Stimulated activated CD4-positive, alpha-beta T cell treated with anti-CD3 and anti-CD28 coated beads, Interleukin-4, amount 100 ng/mL, for 48 hours (primary cell): ENCODE results near the gene PLAU.
A peak's percentile ranks its signal among the peaks of the same experiment; 100 is the strongest.
"Not testable (repeated sequence)": the region's sequence is repeated elsewhere in the genome, so short reads cannot be mapped to it uniquely, and the experiment has no call there.

Source experiments
- DNase-seq, 2 donors: peaks; one replicate each; pipeline ENCODE4 v3.0.0-alpha.2; 2020; ENCODE audit warnings: low read depth in 2 of 2

The PLAU gene

DNA sequence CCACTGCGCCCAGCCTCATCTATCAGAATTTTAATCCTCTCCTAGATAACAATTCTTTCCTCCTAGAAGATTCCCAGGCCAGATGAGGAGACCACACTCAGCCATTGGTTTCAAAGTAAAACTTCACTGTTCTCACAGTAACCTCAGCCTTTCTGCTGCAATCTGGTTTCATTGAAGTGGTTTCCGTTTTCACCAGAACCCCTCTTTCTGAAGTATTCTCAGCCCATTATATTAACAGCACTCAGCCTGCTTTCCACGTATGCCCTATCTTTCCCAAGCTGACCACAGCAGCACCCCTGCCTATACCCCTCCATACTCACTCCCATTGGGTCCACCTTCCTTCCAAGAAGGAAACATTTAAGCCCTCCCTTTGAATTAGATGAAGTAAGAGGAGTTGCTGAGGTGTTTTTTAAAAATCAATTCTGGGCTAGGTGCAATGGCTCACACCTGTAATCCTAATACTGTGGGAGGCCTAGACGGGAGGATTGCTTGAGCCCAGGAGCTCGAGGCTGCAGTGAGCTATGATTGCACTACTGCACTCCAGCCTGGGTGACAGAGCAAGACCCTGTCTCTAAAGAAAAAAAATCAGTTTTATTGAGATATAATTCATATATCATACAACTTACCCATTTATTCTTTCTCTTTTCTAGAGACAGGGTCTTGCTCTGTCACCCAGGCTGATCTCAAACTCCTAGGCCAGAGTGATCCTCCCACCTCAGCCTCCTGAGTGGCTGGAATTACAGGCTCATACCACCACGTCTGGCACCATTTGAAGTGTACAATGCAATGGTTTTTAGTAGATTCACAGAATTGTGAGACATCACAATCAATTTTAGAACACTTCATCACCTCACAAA lies 11.3 kb downstream of the PLAU start:
- no peak for DNase-seq

DNA sequence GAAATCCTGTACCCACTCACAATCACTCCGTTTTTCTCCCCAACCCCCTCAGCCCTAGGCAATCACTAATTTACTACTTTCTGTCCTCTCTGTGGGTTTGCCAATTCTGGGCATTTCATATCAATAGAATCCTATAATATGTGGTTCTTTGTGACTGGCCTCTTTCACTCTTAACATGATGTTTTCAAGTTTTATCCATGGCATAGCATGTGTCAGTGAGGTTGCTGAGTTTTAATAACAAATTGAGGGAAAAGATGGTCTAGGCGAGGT lies 11.9 kb downstream of the PLAU start:
- no peak for DNase-seq

DNA sequence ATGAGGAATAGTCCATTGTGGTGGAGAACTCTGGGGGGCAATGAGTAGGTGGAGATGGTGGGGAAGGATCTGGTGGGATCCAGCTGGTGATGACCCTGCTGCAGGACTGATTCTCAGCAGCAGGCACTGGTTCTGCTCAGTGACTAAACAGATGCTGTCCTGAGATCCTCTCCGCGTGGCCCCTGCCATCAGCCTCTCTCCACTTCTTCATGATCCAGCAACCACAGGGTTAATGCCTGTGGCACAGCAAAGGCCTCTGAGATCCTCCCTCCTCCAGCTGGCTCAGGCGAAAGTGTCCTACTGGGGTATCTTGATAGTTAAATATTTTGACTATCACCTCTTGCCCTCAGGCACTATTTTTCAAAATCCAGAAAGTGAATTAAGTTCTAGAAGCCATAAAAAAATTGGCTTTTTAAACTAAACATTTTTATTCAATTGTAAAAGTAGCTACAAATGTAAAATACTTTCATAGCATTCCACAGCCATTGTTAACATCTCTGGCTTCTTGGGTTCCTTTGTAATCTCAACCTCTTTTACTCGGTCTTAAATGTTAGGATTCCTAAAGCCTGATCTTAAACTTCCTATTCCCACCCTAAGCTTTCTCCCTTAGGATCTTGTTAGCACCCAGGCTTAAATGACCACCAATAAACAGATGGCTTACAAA lies 13.1 kb downstream of the PLAU start:
- no peak for DNase-seq

DNA sequence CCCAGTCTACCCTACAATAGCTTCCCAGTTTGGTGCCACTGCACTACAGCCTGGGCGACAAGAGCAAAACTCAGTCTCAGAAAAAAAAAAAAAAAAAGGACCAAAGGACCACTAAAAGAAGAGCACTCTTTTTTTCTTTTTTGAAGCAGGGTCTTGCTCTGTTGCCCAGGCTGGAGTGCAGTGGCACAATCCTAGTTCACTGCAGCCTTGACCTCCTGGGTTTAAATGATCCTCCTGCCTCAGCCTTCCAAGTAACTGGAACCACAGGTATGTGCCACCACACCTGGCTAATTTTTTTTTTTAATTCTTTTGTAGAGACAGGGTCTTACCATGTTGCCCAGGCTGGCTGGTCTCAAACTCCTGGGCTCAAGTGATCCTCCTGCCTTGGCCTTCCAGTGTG lies 14.0 kb downstream of the PLAU start:
- no peak for DNase-seq

DNA sequence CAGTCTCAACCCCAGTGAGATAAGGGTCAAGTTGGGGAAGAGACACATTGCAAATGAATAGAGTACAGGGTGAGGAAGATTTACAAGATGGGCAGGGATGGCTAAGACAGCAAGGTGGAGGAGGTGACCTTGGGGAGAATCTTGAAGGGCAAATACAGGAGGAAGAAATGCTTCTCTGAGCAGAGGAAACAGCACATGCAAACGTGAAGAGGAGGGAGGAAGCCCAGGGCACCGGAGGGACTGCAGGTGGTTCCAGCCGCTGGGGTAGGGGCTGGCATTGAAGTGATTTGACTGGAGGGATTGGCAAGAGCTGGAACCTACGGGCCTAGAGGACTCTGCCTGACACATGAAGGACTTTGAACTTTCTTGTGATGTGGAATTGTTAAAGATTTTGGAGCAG lies 14.6 kb downstream of the PLAU start:
- DNase-seq: no peak

DNA sequence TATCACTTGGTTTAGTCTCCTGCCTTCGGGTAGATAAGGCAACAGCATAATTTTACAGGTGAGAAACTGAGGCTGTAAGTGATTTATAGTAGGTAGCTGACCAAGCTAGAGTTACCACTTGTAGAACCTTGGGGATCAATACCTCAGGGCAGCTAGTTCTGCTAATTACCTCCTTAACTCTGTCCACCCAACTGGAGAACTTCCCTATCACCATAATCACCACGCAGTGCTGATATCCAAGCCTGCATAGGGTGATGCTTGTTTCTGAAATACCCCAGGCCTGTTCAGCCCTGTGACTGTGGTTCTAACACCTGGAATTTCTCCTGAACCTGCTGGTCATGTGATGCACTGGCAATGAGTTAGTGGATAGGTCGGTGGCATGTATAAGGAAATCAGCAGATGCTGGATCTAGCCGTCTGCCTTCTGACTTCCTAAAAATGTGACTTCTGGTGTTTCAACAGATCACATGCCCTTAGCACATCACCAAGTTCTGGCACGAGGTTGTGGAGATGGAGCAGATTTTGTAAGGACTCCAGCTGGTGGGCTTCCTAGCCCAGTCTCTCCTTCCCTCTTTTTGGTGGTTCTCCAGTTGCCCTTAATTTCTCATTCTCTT lies 15.3 kb downstream of the PLAU start:
- no peak for DNase-seq

DNA sequence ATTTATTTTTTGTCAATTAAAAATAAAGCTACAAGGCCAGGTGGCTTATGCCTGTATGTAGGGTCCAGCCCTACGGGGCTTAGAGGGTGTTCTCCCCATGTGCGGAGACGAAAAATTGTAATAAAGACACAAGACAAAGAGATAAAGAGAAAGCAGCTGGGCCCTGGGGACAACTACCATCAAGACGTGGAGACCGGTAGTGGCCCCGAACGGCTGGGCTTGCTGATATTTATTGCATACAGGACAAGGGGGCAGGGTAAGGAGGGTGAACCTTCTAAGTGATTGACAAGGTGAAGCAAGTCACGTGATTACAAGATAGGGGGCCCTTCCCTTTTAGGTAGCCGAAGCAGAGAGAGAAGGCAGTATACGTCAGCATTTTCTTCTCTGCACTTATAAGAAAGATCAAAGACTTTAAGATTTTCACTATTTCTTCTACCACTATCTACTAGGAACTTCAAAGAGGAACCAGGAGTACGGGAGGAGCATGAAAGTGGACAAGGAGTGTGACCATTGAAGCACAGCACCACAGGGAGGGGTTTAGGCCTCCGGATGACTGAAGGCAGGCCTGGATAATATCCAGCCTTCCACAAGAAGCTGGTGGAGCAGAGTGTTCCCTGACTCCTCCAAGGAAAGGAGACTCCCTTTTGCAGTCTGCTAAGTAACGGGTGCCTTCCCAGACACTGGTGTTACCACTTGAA lies 19.8 kb downstream of the PLAU start:
- DNase-seq: not testable (repeated sequence)

DNA sequence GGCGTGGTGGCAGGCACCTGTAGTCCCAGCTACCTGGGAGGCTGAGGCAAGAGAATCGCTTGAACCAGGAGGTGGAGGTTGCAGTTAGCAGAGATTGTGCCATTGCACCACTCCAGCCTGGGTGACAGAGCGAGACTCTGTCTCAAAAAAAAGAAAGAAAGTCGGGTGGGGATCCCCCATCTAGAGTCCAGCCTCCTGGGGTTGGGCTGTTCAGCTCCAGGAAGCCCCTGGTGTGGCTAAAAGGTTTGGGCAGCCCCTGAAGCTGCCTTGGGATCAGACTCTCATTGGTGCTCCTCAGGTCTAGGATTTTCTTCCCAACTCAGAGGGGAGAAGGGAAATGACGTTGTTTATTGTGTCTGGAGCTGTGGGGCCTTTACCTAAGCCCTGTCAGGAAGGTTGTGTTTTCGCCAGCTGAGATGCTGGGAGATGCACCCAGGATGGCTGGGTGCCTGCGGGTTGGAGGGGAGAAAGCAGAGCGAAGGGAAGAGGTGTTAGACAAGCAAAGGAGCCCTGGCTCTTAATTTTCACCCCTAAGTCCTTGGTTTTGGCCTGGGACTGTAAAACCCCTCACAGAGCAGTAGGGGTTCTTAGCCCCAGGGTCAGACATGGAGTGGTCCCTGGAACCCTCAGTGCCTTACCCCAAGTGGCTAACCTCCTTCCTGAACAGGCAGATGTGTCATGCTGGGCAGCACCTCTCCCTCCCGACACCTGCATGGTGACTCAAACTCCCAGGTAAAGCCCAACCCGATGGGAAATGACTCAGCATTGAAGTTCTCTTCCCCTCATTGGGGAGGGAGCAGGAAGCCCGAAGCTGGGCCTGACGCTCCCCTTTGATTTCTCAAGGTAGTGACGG lies 21.1 kb downstream of the PLAU start:
- DNase-seq: peak in 1 of 2 donors; percentile 38

DNA sequence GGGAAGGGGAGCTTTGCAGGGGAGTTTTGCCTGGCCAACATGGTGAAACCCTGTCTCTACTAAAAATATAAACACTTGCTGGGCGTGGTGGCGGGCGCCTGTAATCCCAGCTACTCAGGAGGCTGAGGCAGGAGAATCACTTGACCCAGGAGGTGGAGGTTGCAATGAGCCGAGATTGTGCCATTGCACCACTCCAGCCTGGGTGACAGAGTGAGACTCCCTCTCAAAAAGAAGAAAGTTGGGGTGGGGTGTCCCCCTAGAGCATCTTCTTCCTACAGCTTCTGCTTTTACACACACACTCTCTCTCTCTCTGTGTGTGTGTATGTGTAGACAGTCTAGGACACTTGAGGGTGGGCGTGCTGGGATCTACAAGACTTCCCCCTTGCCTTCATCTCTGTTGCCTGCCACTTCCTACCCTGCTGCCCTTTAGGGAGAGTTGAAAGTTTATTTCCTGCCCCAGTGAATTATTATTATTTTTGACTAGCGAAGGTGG lies 21.7 kb downstream of the PLAU start:
- no peak for DNase-seq

DNA sequence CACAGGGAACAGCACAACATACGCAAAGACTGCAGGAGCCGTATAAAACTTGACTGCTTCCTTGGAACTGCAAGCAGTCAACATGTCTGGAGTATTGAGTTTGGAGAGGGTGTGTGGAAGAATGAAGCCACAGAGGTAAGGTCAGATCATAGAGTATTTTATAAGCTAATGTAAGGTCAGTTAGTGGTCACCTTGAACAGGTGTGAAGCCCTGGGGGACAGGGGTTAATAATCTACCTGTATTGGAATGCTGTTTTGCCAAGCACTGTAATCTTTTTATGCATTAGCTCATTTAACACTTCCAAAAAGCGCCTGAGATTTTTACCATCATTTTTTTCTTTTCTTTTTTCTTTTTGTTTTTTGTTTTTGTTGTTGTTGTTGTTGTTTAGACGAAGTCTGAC lies 23.1 kb downstream of the PLAU start:
- DNase-seq: no peak

DNA sequence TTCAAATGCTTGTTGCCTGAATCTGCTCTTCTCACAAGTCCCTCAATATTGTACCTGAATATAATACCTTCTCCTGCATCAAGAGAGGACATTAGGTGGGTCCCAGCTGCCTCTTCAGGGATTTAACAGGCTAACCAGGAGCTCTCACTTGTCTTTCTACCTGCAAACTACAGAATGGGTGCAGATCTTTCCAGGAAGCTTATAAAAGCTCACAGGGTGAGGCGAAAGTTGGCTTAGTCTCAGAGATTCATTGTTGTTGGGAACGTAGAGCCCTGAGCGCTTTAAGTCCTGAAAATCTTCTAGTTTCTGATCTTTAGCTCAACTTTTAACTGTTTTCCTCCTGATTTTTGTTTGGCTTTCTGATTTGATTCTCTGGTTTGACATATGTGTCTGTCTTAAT lies 25.0 kb downstream of the PLAU start:
- no peak for DNase-seq

DNA sequence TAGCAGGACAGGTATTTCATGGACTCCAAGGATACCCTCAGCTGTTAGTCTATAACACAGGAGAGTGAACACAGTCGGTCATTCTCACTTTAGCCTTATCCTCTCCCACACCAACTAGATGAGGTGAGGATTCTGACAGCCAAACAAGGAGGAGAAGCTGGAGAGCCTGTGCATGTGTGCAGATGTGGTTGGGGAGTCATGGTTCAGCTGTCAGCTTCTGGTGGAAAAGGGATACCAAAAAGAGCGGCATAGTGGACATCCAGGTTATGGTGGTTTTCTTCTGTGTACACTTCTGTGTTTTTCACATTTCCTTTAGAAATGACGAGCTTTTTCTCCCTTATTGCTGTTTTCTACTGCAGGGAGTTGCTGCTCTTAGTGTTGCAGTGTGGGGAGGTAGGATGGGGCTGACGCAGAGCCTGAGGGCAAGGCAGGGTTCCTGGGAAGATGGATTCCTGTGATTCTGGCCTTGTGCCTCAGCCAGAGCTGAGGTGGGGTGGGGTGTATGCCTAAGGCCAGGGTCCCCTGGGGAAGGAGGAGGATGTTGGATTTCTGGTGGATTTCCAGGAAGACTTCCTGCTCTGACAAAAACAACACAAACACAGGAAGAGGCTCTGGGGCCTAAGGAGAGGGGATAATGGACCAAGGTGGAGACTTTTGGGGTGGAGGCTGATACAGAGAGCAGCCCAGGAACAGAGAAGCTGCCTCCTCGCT lies 26.6 kb downstream of the PLAU start:
- no peak for DNase-seq

DNA sequence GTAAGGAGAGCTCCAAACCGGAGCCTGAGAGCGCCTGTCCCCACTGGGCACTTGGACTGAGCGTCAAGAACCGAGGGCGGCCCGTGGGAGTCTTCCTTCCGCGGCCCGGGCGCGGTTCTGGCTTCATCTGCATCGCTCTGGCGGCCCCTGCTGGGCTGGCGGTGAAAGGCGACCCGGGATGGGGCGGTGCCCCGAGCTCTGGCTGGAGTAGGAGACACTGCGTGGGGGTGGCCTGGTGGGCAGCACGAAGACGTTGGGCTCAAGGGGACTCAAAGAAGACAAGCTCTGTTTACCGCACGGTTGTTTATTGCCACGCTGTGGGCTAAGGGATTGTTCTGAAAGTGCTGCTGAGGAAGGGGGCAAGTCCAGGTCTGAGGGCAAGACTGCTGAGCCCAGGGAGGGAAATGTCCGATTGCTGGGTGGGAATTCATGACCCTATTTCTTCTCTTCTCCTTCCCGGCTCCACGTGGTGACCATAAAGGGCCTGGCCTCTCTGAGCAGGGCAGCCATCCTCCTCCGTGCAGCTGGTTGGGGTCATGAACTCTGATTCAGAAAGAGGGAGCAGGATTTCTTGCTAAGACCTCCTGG lies 29.8 kb downstream of the PLAU start:
- peak; percentile 73 to 79 for DNase-seq

DNA sequence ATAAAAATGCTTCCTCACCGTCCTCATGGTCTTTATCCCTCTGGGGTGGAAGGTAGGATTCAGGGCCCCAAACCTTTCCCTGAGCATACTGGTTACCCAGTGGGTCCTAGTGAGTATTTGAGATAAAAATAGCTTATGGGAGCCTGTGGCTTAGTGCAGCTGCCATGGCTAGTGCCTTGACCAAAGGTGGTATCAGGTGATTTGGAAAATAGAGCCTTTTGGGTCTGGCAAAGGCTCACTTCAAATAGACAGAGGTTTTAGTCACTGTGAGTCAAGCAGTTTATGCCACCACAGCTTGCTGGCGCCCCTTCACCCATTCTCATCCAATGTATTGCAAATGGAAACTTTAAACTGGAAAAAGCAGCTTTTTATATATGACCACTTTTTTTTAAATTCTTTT lies 30.4 kb downstream of the PLAU start:
- DNase-seq: no peak

DNA sequence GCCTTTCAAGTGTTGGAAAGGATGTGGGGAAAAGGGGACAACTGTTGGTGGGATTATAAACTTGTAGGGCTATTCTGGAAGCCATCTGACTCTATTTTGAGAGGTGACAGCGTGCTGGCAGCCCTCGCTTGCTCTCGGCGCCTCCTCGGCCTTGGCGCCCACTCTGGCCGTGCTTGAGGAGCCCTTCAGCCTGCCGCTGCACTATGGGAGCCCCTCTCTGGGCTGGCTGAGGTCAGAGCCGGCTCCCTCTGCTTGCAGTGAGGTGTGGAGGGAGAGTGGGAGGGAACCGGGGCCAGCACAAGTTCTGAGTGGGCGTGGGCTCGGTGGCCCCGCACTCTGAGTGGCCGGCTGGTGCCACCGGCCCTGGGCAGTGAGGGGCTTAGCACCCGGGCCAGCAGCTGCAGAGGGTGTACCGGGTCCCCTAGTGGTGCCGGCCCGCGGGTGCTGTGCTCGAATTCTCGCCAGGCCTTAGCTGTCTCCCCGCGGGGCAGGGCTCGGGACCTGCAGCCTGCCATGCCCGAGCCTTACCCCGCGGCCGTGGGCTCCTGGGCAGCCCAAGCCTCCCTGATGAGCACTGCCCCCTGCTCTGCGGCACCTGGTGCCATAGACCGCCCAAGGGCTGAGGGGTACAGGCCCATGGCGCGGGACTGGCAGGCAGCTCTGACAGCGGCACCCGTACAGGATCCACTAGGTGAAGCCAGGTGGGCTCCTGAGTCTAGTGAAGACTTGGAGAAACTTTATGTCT lies 33.6 kb downstream of the PLAU start:
- DNase-seq: no peak

DNA sequence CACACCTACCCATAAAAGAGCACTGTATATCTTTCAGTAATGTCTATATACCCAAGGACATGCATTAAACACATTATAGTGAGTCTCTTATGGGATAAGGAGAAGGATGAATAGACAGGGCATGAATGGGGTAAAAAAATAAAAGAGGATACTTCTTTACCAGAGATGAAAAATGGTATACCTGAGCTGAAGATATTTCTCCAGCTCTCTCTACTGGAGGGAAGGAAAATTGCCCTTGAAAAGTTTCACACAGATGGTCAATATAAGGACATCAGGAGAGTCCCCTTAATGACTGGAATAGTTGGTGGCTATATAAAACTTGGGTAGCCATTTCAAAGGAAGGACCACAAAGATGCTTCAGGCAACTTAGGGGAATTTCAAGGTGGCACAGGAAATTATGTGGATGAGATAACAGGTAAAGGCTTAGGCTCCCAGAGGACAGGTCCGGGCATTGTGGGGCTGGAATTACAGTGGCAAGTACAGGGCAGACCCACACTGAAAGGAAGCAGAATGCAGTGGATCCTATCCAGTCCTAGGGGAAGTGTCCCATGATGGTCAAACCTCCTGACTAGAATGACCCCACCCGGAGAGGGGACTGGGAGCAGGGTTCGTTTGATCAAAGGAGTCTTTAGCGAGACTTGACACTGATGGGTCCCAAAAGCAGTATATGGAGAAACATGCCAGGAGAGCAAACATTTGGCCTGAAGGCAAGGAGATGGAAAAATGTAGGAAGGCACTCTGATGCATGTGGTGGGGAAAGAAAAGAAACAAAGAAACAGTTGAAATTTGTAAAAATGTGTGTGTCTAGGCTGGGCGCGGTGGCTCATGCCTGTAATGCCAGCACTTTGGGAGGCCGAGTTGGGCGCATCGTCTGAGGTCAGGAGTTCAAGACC lies 35.6 kb downstream of the PLAU start:
- DNase-seq: no peak

DNA sequence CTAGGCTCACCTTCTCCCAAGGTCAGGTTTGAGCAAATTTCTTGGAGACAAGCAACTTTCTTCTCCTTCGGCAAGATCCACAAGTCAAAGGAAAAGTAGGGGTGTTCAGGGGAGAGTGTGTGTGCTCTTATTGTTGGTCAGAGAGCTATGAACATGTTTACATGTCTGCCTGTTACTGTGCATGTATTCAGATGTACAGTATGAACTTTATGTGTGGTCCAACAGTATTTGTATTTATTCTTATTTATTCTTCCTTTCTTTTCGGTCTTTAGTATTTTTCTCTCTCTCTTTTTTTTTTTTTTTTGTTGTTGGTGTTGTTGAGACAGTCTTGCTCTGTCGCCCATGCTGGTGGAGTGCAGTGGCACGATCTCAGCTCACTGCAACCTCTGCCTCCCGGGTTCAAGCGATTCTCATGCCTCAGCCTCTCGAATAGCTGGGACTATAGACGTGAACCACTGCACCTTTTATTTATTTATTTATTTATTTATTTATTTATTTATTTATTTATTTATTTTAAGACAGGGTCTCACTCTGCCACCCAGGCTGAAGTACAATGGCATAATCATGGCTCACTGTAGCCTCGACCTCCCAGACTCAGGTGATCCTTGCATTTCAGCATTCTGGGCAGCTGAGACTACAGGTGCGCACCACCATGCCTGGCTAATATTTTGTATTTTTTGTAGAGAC lies 38.2 kb downstream of the PLAU start:
- no peak for DNase-seq
